GM21381 (cell line): Measurements from ENCODE around the gene CCDC71L.

Experiments
- ATAC-seq: cut with Tn5 transposase; IDR thresholded peaks from one replicate; pipeline ENCODE4 v1.9.1; 2021; ENCODE audit warnings: mild to moderate bottlenecking, moderate library complexity; ENCODE audit not compliant: unreplicated experiment

The CCDC71L gene

DNA sequence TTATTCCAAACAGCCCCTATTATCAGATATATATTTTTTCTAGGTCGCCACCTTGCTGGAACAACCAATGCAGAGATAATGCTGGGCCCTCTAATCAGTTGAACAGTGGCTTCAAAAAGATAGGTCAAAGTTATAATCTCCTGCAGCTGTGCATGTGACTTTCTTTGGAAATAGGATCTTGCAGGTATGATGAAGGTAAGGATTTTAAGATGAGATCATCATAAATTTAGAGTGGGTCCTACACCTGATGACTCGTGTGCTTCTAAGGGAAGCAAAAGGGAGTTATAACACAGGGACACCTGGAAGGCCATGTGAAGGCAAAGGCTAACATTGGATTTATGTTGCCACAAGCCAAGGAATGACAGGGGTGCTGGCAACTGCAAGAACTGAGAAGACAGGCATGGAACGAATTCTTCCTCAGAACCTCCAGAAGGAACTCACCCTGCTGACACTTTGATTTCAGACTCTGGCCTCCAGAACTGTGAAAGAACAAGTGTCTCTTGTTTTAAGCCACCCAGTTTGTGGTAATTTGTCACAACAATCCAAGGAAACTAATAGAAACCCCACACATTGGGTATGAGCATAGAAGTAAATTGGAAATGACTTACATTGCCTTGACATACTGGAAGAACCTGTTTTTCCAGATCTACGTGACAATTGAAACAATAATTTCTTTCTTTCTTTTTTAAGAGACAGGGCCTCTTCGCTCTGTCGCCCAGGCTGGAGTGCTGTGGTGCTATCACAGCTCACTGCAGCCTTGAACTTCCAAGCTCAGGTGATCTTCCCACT, 34.4 kb downstream of the CCDC71L start:
- ATAC-seq: no peak

DNA sequence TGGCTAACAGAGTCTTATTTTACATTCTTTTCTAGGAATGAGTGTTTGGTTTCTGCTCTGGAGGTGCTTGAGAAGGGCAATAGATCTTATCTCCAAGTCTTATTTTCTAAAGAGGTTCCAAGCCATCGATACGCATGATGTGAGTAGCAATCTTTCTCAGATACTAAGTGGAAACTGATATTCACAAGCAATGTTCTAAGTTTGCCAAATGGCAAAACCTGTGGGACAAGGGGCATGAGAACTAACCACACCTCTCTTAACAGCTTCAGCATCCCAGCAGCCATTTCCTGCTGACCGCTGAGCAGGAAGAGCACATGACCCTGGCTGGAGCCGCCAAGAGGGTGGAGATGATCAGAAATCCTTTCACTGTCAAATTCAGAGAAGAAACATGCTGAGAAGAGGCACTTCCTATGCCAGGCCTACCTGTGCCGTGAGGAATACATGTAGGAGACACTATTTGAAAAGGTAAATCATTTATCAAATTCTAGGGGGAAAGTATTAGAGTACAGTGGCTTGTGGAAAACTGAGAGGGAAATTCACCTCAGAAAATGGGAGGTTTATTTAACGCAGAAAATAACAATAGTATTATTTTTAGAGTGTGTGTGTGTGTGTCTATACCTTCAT, 35.2 kb downstream of the CCDC71L start:
- ATAC-seq: no peak

DNA sequence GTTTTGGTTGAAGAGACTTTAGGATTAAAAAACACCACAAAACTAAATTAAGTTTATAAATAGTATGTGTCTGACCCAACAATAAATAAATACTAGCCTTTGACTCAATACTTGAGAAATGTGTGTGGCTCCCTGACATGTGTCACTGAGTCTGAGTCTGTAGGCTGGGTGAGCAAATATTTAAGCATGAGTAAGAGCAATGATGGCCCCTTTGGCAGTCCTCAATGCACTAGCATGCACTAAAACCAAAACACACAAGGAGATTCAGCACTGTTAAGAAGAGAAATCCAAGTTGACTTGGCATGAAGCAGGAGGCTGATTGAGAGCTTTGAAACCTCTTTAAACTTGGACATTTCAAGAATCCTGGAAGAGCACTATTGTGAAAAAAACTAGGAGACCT, 37.1 kb downstream of the CCDC71L start:
- ATAC-seq: no peak

DNA sequence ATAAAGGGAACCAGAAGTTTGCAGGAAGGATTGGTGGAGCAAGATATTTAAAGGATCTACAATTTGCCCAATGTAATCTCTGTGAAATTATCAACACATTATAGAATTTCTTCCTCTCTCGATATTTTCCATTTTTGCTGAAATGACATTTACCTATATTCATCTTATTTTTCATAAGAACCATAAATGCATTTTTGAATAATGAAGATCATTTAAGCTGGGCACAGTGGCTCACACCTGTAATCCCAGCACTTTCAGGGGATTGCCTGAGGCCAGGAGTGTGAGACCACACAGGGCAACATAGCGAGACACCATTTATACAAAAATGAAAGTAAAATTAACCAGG, 37.7 kb downstream of the CCDC71L start:
- ATAC-seq: no peak

DNA sequence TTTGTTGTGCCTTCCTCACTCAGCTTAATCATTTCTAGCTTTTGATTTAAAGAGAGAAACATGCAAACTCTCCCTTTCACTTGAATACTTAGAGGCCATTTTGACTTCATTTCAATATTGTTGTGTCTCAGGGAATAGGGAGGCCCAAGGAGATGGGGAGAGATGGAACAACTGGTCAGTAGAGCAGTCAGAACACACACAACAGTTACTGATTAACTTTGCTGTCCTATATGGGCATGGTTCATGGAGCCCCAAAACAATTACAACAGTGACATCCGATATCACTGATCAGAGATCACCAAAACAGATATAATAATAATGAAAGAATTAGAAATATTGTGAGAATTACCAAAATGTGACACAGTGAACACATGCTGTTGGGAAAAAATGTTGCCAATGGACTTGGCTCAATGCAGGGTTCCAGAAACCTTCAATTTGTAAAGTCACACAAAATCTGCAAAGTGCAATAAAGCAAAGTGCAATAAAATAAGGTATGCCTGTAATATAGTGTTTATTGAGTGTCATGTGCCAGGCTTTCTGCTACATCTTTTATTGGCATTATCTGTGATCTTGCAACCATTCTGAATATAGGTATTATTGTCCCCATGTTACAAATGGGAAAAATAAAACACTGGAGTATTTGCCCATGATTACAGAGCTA, 38.2 kb downstream of the CCDC71L start:
- no peak for ATAC-seq

DNA sequence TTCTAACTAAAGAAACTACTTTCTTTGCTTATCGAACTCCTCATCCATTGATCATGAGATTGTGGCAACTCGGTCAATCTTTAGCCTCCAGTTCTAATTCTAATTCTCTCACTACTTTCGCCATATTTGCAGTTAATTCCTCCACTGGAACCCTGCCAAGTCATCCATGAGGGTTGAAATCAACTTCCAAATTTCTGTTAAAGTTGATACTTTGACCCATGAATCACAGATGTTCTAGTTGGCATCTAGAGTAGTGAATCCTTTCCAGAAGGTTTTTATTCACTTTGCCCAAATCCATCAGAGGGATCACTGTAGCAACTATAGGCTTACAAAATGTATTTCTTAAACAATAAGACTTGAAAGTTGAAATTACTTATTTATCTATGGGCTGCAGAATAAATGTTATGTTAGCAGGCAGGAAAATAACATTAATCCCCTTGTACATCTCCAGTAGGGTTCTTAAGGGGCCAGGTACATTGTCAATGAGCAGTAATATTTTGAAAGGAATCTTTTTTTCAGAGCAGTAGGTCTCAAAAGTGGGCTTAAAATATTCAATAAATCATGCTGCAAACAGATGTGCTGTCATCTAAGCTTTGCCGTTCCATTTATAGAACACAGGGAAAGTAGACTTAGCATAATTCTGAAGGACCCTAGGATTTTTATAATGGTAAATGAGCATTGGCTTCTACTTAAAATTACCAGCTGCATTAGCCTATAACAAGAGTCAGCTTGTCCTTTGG, 39.4 kb downstream of the CCDC71L start:
- no peak for ATAC-seq

DNA sequence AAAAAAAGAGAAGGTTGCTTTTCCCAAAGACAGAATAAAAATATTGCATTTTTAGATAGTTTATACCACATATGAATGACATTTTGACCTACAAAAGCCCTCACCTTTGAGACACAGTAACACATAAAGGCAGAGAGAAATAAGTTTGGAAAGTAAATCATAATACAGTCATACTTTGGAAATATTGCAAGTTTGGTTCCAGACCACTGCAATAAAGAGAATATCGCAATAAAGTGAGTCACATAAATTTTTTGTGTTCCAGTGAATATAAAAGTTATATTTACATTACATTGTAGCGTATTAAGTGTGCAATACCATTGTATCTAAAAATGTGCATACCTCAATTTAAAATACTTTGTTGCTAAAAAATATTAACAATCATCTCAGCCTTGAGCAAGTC, 40.3 kb downstream of the CCDC71L start:
- no peak for ATAC-seq

DNA sequence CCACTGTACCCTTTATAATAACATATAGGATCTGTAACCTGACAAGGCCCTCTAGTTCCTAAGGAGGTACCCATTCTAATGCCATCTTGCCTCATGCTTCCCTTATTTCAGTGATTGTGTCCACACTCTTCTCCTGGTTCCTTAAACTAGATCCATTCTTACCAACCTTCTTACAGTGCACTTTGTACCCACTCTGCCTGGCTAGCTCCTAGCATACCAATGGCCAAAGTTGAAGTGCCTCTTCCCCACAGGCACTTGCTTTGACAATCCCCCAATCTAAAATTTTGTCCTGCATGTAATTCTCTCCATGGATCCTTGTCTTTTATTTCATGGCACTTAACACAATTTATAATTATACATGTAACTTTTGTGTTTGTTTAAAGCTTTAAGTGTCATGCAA, 40.9 kb downstream of the CCDC71L start:
- no peak for ATAC-seq

DNA sequence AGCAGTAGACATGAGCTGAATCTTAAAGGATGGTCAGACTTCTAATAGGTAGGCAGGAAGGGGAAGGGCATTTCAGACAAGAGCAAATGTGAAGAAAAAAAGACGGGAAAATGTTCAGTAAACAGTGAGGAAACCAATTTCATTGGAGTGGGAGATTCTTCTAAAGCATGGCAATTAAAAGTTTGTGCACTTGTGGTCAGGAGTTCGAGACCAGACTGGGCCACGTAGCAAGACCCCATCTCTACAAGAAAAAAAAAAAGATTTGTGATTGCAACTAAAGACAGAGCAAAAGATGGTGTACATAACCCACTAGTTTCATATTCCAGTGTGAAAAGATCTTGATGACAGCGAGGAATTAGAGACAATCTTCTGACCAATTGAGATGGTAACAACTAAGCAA, 41.7 kb downstream of the CCDC71L start:
- ATAC-seq: no peak

DNA sequence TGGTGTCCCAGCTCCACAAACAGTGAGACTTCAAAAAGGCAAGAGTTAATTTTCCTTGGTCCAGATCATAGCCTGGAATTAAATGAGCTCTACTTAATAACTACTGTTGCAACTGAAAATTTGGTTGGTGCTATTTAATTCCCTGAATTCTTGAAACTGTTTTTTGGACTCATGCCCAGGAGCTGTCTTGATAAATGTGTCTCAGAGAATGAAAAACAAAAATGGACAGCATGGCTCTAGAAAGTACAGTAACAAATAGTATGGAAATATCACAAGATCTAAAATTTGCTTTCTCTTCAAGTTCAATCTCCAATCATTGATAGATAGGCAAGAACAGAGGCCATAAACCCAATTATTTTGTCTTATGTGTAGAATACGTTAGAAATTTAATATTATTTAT, 42.5 kb downstream of the CCDC71L start:
- ATAC-seq: no peak

DNA sequence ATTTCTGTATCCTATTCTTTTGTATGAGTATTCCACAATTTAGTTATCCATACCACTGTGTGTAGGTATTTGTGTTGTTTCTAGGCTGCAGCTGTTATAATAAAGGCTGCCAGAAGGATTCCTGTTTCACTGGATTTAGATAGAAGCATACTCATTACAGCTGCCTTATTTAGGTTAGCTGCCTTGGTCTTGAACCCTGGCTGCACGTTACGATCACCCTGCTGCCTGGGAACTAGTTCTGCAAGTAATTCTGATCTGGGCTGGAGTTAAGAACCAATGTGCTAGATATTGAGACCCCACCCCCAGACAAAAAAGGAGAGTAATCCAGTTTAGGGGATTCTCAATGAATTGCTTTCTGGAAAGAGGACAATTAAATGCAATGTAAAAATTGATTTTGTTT, 43.1 kb downstream of the CCDC71L start:
- ATAC-seq: no peak

DNA sequence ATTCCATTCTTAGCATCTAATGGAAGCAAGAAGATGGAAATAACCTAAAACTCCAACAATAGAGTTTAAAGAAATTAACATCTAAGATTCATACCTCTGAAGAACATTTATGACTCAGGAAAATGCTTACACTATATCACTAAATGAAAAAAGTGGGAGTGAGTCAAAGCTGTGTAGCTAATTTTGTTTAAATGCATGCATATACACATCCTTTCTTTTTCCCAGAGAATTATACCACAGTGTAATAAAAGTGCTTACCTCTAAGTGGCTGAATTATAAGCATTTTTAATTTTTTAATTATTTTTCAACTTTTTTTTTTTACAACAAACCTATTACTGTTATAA, 44.3 kb downstream of the CCDC71L start:
- ATAC-seq: no peak

DNA sequence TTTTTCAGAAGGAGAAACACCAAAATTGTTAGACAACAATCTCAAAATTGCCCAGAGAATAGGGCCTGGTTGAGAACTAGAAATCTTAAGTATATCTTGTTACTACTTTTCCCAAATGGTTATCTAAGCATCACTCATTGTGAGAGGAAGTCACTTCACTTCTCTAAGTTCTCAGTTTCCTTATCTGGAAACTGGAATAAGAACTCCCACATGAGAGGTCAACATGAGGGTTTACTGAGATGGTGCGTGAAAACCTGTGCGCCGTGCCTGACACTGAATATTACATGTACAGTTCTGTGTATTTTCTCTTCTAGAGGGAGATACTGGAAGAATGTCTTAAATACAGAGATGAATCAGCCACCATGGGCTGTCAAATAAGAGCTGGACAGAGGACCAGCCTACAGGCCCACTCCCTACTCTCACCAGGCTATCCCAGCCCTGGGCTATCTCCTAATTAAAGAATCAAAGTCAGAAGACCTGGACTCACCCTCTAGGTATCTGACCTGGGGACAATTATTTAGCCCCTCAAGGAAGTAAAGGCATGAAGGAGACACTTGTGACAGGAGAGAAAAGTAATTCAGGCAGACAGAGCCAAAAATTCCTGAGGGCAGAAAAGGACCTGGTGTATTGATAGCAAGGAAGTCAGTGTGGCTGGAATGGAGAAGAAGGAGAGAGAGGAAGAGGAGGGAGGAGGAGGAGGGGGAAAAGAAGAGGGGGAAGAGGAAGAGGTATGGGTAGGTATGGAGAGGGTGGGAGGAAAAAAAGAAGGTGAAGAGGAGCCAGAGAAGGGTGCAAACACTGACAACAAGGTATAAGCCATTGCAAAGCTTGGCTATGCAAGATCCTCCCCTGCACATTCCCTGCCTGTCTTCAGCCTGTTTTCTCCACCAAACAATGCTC, 44.9 kb downstream of the CCDC71L start:
- ATAC-seq: no peak

DNA sequence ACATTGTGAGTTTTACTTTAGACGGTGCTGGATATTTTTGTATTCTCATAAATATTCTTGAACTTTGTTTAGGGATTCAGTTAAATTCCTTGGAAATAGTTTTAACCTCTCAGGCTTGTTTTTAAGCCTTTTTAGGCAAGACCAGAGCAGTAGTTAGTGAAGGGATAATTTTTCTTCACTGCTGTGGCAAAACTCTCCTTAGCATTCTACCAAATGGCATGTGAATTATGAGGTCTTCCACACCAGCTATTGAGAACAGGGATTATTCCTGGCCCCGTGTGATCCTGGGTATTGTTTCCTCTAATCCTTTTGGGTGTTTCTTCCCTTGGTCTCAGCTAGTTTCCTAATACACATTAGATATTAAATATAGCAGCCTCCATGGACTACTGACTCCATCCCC, 46.2 kb downstream of the CCDC71L start:
- no peak for ATAC-seq

DNA sequence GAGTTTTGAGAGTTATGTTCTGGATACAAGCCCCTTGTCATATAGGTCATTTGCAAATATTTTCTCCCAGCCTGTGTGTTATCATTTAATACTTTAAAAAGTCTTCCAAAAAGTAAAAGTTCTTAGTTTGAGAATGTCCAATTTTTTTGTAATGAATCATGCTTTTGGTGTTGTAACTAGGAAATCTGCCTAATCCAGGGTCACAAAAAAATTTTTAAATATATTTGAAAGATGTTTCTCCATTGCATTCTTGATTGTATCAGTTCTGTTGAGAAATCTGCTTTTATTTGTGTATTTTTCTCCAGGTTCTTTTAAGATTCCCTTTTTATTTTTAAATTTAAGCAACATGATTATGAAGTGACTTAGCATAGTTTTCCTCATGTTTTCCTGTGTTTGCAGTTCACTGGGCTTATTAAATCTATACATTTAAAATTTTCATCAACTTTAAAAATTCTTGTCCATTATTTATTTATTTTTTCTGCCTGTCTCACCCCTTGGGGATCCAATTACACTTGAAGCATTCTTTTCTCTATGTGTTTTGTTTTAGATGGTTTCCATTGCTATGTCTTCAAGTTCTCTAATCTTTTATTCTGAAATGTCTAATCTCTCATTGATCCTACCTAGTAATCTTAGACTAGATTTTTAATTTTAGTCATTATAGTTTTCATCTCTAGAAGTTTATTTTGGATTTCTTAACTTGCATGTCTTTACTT, 47.0 kb downstream of the CCDC71L start:
- no peak for ATAC-seq

DNA sequence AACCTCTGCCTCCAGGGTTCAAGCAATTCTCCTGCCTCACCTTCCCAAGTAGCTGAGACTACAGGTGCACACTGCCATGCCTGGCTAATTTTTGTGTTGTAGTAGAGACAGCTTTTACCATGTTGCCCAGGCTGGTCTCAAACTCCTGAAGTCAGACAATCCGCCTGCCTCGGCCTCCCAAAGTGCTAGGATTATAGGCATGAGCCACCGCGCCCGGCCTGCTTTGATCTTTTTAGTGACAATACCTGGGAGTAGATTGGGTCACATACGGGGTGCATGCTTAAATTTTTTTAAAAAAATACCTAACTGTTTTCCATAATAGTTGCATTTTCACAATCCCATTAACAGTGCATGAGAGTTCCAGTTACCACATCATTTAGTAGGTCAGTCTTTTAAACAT, 47.7 kb downstream of the CCDC71L start:
- no peak for ATAC-seq

DNA sequence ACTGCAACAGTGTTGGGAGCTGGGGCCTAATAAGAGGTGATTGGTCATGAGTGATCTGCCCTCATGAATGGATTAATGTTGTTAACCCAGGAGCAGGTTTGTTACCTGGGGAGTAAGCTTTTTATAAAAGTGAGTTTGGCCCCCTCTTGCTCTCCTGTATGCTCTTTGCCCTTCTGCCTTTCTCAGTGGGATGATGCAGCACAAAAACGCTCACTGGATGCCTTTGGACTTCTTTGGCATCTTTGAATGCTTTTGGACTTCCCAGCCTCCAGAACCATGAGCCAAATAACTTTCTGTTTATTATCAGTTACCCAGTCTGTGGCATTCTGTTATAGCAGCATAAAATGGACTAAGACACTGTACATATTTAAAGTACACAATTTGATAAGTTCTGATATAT, 48.5 kb downstream of the CCDC71L start:
- ATAC-seq: no peak

DNA sequence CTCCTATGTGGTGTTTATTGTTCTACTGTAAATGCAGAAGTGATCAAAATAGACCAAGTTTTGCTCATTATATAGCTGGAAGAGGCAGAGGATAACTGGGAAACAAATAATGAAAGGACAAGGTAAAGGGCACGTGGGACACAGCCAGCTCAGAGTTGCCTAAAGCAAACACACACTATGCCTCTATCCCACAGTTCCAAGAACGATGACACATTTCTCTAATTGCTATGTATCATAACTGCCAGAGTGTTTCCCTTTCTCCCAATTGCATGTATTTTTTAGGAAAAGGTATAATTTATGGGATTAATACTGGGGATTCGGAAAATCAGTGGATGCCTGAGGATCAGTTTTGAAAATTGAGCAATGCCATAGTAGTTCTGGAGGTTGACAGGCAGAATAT, 49.0 kb downstream of the CCDC71L start:
- ATAC-seq: no peak

DNA sequence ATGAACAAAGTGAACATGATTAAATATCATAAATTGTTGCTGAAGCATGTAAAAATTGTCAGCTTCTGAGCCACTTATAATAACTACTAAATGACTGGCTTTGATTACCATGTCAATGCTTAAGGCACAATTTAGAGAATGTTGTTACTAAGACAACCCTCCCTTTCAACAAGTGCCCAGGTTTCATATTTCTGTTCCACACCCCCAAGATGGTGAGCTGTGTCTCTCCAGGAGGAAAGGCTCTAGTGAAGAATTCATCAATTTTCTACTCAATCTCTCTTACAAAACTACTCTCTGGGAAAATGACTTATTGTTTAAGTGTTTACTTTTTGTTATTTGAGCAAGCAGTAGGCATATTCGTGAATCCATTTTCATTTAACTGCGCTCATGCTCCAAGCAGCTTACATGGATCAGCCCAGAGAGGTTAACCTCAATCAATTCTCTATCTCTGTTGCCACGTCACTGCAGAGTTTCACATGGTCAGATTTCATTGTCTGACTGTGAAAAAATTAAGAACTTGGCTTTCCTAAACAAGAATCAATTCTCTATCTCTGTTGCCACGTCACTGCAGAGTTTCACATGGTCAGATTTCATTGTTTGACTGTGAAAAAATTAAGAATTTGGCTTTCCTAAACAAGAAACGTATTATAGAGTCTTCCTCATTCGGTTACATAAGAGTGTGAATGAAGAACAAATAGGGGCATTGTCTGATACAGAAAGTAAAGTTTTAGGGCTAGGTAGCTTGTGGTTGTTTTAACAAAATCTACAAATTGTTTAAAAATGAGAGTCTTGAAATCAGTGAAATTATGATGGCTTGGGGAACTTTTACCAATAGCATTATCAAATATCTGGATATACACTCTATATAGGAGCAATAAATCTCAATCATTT, 49.7 kb downstream of the CCDC71L start:
- ATAC-seq: no peak
